GM23338 (cell line): Measurements from ENCODE around the gene SALL2.

Source experiments
- CREB1 ChIP-seq: fragments of 250-450 bp; sonication (Bioruptor Pico); IDR thresholded peaks from 2 replicates; pipeline ENCODE4 v1.5.0; 2020; ENCODE audit warnings: low read depth, mild to moderate bottlenecking, moderate library complexity
- ETS1 ChIP-seq: IDR thresholded peaks from 2 replicates; pipeline ENCODE4 v1.6.1; 2016; ENCODE audit warnings: antibody characterized with exemption
- EZH2 ChIP-seq: fragments of 200-600 bp; sonication (generic); IDR thresholded peaks from one replicate; pipeline ENCODE4 v1.8.0; 2017; ENCODE audit warnings: antibody characterized with exemption, mild to moderate bottlenecking, low read depth; ENCODE audit not compliant: unreplicated experiment
- EZH2phosphoT487 ChIP-seq: fragments of 200-600 bp; sonication (generic); IDR thresholded peaks from one replicate; pipeline ENCODE4 v1.8.1; 2018; ENCODE audit warnings: antibody characterized with exemption; ENCODE audit not compliant: unreplicated experiment
- POLR2AphosphoS5 ChIP-seq: IDR thresholded peaks from 2 replicates; pipeline ENCODE4 v1.6.1; 2016; ENCODE audit warnings: antibody characterized with exemption, low read depth
- REST ChIP-seq: IDR thresholded peaks from one replicate; pipeline ENCODE4 v1.6.1; 2018; ENCODE audit warnings: antibody characterized with exemption; ENCODE audit not compliant: unreplicated experiment
- ZNF331 ChIP-seq: fragments of 250-450 bp; sonication (Bioruptor Pico); IDR thresholded peaks from 2 replicates; pipeline ENCODE4 v1.5.0; 2020; ENCODE audit warnings: low read depth, mild to moderate bottlenecking, moderate library complexity
- TF ChIP-seq, protein P1 (sequence below), 2 experiments: fragments of 200-600 bp in 1 of 2; sonication (generic) in 1 of 2; conservative IDR thresholded peaks; 2 replicates each; pipeline versions ENCODE4 v1.5.1 to v1.6.1; 2016 to 2017; ENCODE audit warnings: antibody characterized with exemption in 2 of 2, low read depth in 2 of 2, mild to moderate bottlenecking in 2 of 2, moderate library complexity in 1 of 2

DNA sequence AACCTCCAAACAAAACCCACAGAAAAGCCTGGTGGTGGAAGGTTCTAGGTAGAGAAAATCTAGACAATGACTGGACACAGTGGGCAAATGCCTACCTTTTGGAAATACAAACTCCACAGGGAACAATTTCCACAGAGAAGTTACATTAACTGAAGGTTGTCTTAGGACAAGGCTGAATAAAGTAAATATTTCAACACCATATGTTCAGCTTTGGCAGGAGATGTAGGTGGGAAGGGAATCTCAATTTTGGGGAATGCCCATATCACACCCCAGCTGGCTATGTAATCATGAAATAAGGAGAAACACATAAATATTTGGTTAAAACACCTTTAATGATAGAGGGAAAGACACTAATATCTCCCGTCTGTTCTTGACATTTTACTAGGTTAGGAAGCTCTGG is 5.4 kb downstream of the SALL2 start:
- TF ChIP-seq, protein P1, sequence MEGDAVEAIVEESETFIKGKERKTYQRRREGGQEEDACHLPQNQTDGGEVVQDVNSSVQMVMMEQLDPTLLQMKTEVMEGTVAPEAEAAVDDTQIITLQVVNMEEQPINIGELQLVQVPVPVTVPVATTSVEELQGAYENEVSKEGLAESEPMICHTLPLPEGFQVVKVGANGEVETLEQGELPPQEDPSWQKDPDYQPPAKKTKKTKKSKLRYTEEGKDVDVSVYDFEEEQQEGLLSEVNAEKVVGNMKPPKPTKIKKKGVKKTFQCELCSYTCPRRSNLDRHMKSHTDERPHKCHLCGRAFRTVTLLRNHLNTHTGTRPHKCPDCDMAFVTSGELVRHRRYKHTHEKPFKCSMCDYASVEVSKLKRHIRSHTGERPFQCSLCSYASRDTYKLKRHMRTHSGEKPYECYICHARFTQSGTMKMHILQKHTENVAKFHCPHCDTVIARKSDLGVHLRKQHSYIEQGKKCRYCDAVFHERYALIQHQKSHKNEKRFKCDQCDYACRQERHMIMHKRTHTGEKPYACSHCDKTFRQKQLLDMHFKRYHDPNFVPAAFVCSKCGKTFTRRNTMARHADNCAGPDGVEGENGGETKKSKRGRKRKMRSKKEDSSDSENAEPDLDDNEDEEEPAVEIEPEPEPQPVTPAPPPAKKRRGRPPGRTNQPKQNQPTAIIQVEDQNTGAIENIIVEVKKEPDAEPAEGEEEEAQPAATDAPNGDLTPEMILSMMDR (conservative IDR thresholded peaks at IDR 0.05; ENCODE audit: low read depth in 2 of 2), result no peak
- TF ChIP-seq EZH2phosphoT487 (no peak), CREB1 (CRISPR knock-in tag) (no peak), EZH2 (no peak), ETS1 (no peak), POLR2AphosphoS5 (no peak), REST (no peak), ZNF331 (CRISPR knock-in tag) (no peak)
